ENCODE measurements around the gene SPG7. TPM values are rescaled to one million over a fixed set of nuclear protein-coding genes. Genes with fewer than 3 reads are reported as not detected.
A peak's percentile ranks its signal among the peaks of the same experiment; 100 is the strongest.

Gene SPG7
- total and polyA plus RNA-seq, 4 experiments from 2014 or later, result 46.4 to 160 (median 103) TPM

DNA sequence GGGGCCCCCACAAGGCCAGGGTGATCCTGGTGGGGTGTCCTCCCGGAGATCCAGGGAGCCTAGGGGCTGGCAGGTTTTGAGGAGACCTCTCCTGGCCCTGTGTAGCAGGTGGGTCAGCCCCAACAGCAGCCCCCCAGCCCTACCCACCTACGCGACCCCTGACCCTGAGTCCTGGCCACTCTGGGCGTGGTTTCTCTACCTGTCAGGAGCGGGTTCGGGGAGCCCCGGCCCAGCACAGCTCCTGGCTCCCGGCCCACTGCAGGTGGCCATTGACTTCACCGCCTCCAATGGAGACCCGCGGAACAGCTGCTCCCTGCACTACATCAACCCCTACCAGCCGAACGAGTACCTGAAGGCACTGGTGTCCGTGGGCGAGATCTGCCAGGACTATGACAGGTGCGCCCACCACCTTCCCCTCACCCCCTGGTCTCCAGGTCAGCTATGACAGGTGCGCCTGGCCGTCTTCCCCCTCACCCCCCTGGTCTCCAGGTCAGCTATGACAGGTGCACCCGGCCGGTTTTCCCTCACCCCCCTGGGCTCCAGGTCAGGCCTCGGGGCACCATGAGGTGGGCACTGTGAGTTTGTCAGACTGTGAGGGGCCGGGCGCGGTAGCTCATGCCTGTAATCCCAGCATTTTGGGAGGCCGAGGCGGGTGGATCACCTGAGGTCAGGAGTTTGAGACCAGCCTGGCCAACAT, 80.4 kb downstream of the SPG7 start:
- no peaks in the 10 kb centered on the region for H3K27me3 Mint-ChIP-seq
- intact Hi-C loops (cut with micrococcal nuclease), result no loop called here
- H3K27ac Mint-ChIP-seq, result no peak overlapping the region
- peaks cover 2 to 8% (median 3%) of the 10 kb centered on the region in 4 donors for H3K4me1 Mint-ChIP-seq
- Histone ChIP-seq H3K4me1 (ENCODE audit: insufficient read depth, low read length) (peaks cover 10% of the 10 kb centered on the region), H3K27me3 (ENCODE audit: insufficient read depth, low read length) (no peaks in the 10 kb centered on the region), H3K4me3 (ENCODE audit: low read length in 2 of 2) (no peak overlapping the region), H3K9me3 (ENCODE audit: control insufficient read depth in 1 of 2, low read length in 2 of 2) (no peaks in the 10 kb centered on the region), H3K27ac (ENCODE audit: low read depth, low read length) (no peak overlapping the region), H3K36me3 (ENCODE audit: insufficient read depth, low read length) (no peaks in the 10 kb centered on the region)
- ChIA-PET POLR2A (ENCODE audit: partially characterized antibody) (no interaction called here), CTCF (ENCODE audit: partially characterized antibody) (no interaction called here)
- peak in 1 of 5 donors; percentile 17 for DNase-seq
- no peaks in the 10 kb centered on the region for H3K9me3 Mint-ChIP-seq
- H3K36me3 Mint-ChIP-seq, result no peaks in the 10 kb centered on the region
- H3K4me3 Mint-ChIP-seq, result no peak overlapping the region

DNA sequence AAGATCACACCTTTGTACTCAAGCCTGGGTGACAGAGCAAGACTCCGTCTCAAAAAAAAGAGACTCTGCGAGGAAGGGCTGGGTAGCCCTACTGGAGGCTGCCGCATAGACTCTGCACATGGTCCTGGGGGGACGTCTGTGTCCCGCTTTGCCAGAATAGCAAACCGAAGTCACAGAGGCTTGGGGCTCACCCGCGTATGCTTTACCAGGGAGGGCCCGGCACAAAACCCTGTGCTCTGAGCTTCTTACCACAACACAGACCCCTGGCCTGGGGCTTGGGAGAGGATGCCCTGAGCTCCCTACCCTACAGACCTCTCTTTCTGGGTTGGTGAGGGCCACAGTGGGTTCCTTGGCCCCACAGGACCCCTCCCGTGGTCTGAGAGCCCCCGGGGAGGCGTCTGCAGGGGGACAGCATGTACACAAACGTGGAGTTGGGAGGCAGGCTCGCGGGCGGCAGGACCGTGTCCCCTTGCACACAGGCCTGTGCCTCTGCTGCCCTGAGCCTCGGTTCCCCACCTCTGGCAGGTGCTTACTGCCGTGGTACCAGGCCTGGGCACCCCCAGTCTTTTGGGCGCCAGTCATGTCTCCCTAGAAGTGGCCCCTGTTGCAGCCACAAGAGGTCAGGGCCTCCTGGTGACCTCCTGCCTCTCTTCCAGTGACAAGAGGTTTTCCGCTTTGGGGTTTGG, 81.2 kb downstream of the SPG7 start:
- Histone ChIP-seq H3K36me3 (ENCODE audit: insufficient read depth, low read length) (no peaks in the 10 kb centered on the region), H3K4me3 (ENCODE audit: low read length in 2 of 2) (no peak overlapping the region), H3K9me3 (ENCODE audit: control insufficient read depth in 1 of 2, low read length in 2 of 2) (no peaks in the 10 kb centered on the region), H3K27ac (ENCODE audit: low read depth, low read length) (no peak overlapping the region), H3K27me3 (ENCODE audit: insufficient read depth, low read length) (no peaks in the 10 kb centered on the region), H3K4me1 (ENCODE audit: insufficient read depth, low read length) (peaks cover 18% of the 10 kb centered on the region)
- ChIA-PET POLR2A (ENCODE audit: partially characterized antibody) (no interaction called here), CTCF (ENCODE audit: partially characterized antibody) (no interaction called here)
- peak in 1 of 5 donors; percentile 21 for DNase-seq
- no peaks in the 10 kb centered on the region for H3K9me3 Mint-ChIP-seq
- intact Hi-C loops (cut with micrococcal nuclease), result no loop called here
- H3K27me3 Mint-ChIP-seq, result no peaks in the 10 kb centered on the region
- H3K27ac Mint-ChIP-seq, result no peak overlapping the region
- no peaks in the 10 kb centered on the region for H3K36me3 Mint-ChIP-seq
- H3K4me1 Mint-ChIP-seq, result peaks cover 7 to 16% (median 9%) of the 10 kb centered on the region in 4 donors
- no peak overlapping the region for H3K4me3 Mint-ChIP-seq

GRCh38 chr16:89593841-89594240, 85.6 kb downstream of the SPG7 start:
- Histone ChIP-seq H3K27me3 (ENCODE audit: insufficient read depth, low read length) (no peaks in the 10 kb centered on the region), H3K27ac (ENCODE audit: low read depth, low read length) (no peak overlapping the region), H3K9me3 (ENCODE audit: control insufficient read depth in 1 of 2, low read length in 2 of 2) (no peaks in the 10 kb centered on the region), H3K36me3 (ENCODE audit: insufficient read depth, low read length) (no peaks in the 10 kb centered on the region), H3K4me3 (ENCODE audit: low read length in 2 of 2) (peak overlapping the region in 1 of 2 donors; percentile 12), H3K4me1 (ENCODE audit: insufficient read depth, low read length) (peaks cover 24% of the 10 kb centered on the region)
- ChIA-PET POLR2A (ENCODE audit: partially characterized antibody) (interaction anchor here (0.7 to 1.5 kb wide), 7 partner anchors 9 to 36 kb away, joined by 3 to 10 read pairs (median 4); no protein-coding TSS in a partner anchor), CTCF (ENCODE audit: partially characterized antibody) (no interaction called here)
- peak overlapping the region; percentile 72 to 93 (median 89) for H3K27ac Mint-ChIP-seq
- no peaks in the 10 kb centered on the region for H3K27me3 Mint-ChIP-seq
- H3K36me3 Mint-ChIP-seq, result no peaks in the 10 kb centered on the region
- H3K9me3 Mint-ChIP-seq, result no peaks in the 10 kb centered on the region
- H3K4me1 Mint-ChIP-seq, result peaks cover 10 to 27% (median 17%) of the 10 kb centered on the region in 4 donors
- H3K4me3 Mint-ChIP-seq, result peak overlapping the region; percentile 24 to 77 (median 73)
- intact Hi-C loops (cut with micrococcal nuclease), result no loop called here
- peak; percentile 76 to 83 (median 79) for DNase-seq

GRCh38 chr16:89595330-89596060, 87.3 kb downstream of the SPG7 start:
- H3K27ac ChIP-seq (ENCODE audit: low read depth, low read length), result no peak overlapping the region
- no peak overlapping the region for H3K4me3 ChIP-seq (ENCODE audit: low read length in 2 of 2)
- ChIA-PET CTCF (ENCODE audit: partially characterized antibody) (interaction anchor here (1.4 kb wide), 1 partner anchor 30 kb away, joined by 4 read pairs; no protein-coding TSS in a partner anchor), POLR2A (ENCODE audit: partially characterized antibody) (interaction anchor here (0.8 to 1.3 kb wide), 2 partner anchors 34 to 46 kb away, joined by 3 read pairs; no protein-coding TSS in a partner anchor)
- no peak for DNase-seq
- peak overlapping the region in 4 of 7 donors; percentile 40 to 70 (median 56) for H3K27ac Mint-ChIP-seq
- H3K27me3 Mint-ChIP-seq, result no peaks in the 10 kb centered on the region
- peaks cover 24% of the 10 kb centered on the region for H3K4me1 ChIP-seq (ENCODE audit: insufficient read depth, low read length)
- no peaks in the 10 kb centered on the region for H3K36me3 ChIP-seq (ENCODE audit: insufficient read depth, low read length)
- intact Hi-C loops (cut with micrococcal nuclease), result no loop called here
- no peaks in the 10 kb centered on the region for H3K9me3 Mint-ChIP-seq
- no peaks in the 10 kb centered on the region for H3K9me3 ChIP-seq (ENCODE audit: control insufficient read depth in 1 of 2, low read length in 2 of 2)
- peak overlapping the region in 3 of 8 donors; percentile 4 to 32 (median 17) for H3K4me3 Mint-ChIP-seq
- peaks cover 12 to 35% (median 18%) of the 10 kb centered on the region in 4 donors for H3K4me1 Mint-ChIP-seq
- H3K27me3 ChIP-seq (ENCODE audit: insufficient read depth, low read length), result no peaks in the 10 kb centered on the region
- H3K36me3 Mint-ChIP-seq, result no peaks in the 10 kb centered on the region

- Mint-ChIP-seq H3K36me3 (no peaks in the 10 kb centered on the region), H3K27me3 (no peaks in the 10 kb centered on the region), H3K4me3 (no peak overlapping the region), H3K4me1 (peaks cover 12 to 35% (median 18%) of the 10 kb centered on the region in 4 donors), H3K9me3 (no peaks in the 10 kb centered on the region), H3K27ac (peak overlapping the region in 2 of 7 donors; percentile 40 to 70)
- Histone ChIP-seq H3K4me1 (ENCODE audit: insufficient read depth, low read length) (peaks cover 24% of the 10 kb centered on the region), H3K27me3 (ENCODE audit: insufficient read depth, low read length) (no peaks in the 10 kb centered on the region), H3K36me3 (ENCODE audit: insufficient read depth, low read length) (no peaks in the 10 kb centered on the region), H3K9me3 (ENCODE audit: control insufficient read depth in 1 of 2, low read length in 2 of 2) (no peaks in the 10 kb centered on the region), H3K4me3 (ENCODE audit: low read length in 2 of 2) (no peak overlapping the region), H3K27ac (ENCODE audit: low read depth, low read length) (no peak overlapping the region)
- CTCF ChIA-PET (ENCODE audit: partially characterized antibody), result no interaction called here
- DNase-seq, result no peak
- intact Hi-C loops (cut with micrococcal nuclease), result no loop called here
- POLR2A ChIA-PET (ENCODE audit: partially characterized antibody), result interaction anchor here (0.6 kb wide), 1 partner anchor 27 kb away, joined by 3 read pairs; no protein-coding TSS in a partner anchor
Observed at GRCh38 chr16:89596061-89596689, 88.0 kb downstream of the SPG7 start.

DNA sequence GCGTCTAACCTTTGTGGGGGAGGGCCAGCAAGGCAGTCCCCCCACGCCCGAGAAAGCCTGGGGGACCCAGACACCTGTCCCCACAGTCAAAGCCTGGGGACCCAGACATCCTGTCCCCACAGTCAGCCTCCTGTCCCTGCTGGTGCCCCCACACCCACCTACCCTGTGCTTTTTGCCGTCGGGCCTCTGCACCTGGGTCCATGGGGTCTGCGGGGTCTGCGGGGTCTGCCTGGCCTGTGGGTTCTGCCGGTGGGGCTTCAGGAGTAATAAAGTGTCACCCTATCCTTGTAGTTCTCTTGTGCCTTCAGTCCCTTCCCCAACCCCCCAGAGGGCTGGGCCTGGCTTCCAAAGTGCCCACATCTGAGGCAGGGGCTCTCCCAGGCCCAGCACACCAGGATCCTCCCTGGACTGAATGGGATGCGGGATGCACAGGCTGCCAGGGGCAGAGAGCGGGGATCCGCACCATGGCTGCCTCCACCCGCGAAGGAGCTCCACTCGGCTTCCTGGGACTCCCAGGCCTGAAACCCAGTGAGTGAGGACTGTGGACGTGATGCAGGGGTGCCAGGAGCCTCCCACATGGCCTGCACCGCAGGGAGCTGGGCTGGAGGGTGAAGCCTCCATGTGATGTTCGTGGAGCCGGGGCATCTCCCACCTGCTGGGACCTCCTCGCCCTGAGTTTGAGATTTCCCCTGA, 88.9 kb downstream of the SPG7 start:
- H3K36me3 ChIP-seq (ENCODE audit: insufficient read depth, low read length), result no peaks in the 10 kb centered on the region
- no peak for DNase-seq
- H3K4me1 ChIP-seq (ENCODE audit: insufficient read depth, low read length), result peaks cover 27% of the 10 kb centered on the region
- no peaks in the 10 kb centered on the region for H3K27me3 ChIP-seq (ENCODE audit: insufficient read depth, low read length)
- no peaks in the 10 kb centered on the region for H3K9me3 ChIP-seq (ENCODE audit: control insufficient read depth in 1 of 2, low read length in 2 of 2)
- intact Hi-C loops (cut with micrococcal nuclease), result no loop called here
- CTCF ChIA-PET (ENCODE audit: partially characterized antibody), result no interaction called here
- no peak overlapping the region for H3K27ac ChIP-seq (ENCODE audit: low read depth, low read length)
- Mint-ChIP-seq H3K27ac (no peak overlapping the region), H3K27me3 (no peaks in the 10 kb centered on the region), H3K4me3 (no peak overlapping the region), H3K4me1 (peaks cover 11 to 38% (median 19%) of the 10 kb centered on the region in 4 donors), H3K9me3 (no peaks in the 10 kb centered on the region), H3K36me3 (no peaks in the 10 kb centered on the region)
- POLR2A ChIA-PET (ENCODE audit: partially characterized antibody), result no interaction called here
- H3K4me3 ChIP-seq (ENCODE audit: low read length in 2 of 2), result no peak overlapping the region
